NK-92 (cell line): ENCODE results near the gene PIM2.
A peak's percentile ranks its signal among the peaks of the same experiment; 100 is the strongest.
"Not testable (repeated sequence)": the region's sequence is repeated elsewhere in the genome, so short reads cannot be mapped to it uniquely, and the experiment has no call there.

Experiments used
- DNase-seq: peaks from one replicate; lab custom pipeline; 2025; ENCODE audit not compliant: unreplicated experiment; lab: John Stamatoyannopoulos, UW

Gene PIM2

GRCh38 chrX:48908600-48908999 is 10.2 kb downstream of the PIM2 start:
- no peak for DNase-seq

GRCh38 chrX:48905090-48905790 is 13.6 kb downstream of the PIM2 start:
- no peak for DNase-seq

GRCh38 chrX:48904626-48905025 is 14.2 kb downstream of the PIM2 start:
- DNase-seq: no peak

GRCh38 chrX:48904180-48904579 is 14.6 kb downstream of the PIM2 start:
- DNase-seq: no peak

- DNase-seq: no peak
Observed at GRCh38 chrX:48903290-48903689, 15.5 kb downstream of the PIM2 start.

GRCh38 chrX:48902776-48903175 is 16.0 kb downstream of the PIM2 start:
- DNase-seq: no peak

GRCh38 chrX:48902135-48902534 is 16.7 kb downstream of the PIM2 start:
- no peak for DNase-seq

- no peak for DNase-seq
Observed at GRCh38 chrX:48901069-48901468, 17.8 kb downstream of the PIM2 start.

GRCh38 chrX:48899078-48899410 is 19.8 kb downstream of the PIM2 start:
- DNase-seq: no peak

GRCh38 chrX:48897625-48898306 is 21.1 kb downstream of the PIM2 start, which contains the start of the genes PQBP1 and TIMM17B:
PQBP1 (plus strand) TSS chrX:48897930; CDS start chrX:48898510, 580 bp downstream.
TIMM17B (minus strand) TSS chrX:48897768; CDS start chrX:48897749, 19 bp downstream.
- DNase-seq: peak; percentile 24

- no peak for DNase-seq
Observed at GRCh38 chrX:48897157-48897624, 21.6 kb downstream of the PIM2 start.

- no peak for DNase-seq
Observed at GRCh38 chrX:48896611-48897011, 22.2 kb downstream of the PIM2 start.

GRCh38 chrX:48894891-48895290 is 23.9 kb downstream of the PIM2 start:
- DNase-seq: no peak

GRCh38 chrX:48893556-48894348 is 25.1 kb downstream of the PIM2 start:
- DNase-seq: no peak

GRCh38 chrX:48892896-48893295 is 25.9 kb downstream of the PIM2 start:
- no peak for DNase-seq

GRCh38 chrX:48891402-48892288 is 27.2 kb downstream of the PIM2 start:
- no peak for DNase-seq

GRCh38 chrX:48890934-48891401 is 27.9 kb downstream of the PIM2 start:
- DNase-seq: no peak

GRCh38 chrX:48890296-48890925 is 28.4 kb downstream of the PIM2 start:
- DNase-seq: no peak

GRCh38 chrX:48886586-48886985 is 32.2 kb downstream of the PIM2 start:
- DNase-seq: not testable (repeated sequence)

- no peak for DNase-seq
Observed at GRCh38 chrX:48883729-48884128, 35.1 kb downstream of the PIM2 start.
